ENCODE measurements around the gene HSPA12B. TPM values are rescaled to one million over a fixed set of nuclear protein-coding genes. Genes with fewer than 3 reads are reported as not detected.
A peak's percentile ranks its signal among the peaks of the same experiment; 100 is the strongest.

The HSPA12B gene
- total RNA-seq, 1 experiment from 2014 or later, result not detected

DNA sequence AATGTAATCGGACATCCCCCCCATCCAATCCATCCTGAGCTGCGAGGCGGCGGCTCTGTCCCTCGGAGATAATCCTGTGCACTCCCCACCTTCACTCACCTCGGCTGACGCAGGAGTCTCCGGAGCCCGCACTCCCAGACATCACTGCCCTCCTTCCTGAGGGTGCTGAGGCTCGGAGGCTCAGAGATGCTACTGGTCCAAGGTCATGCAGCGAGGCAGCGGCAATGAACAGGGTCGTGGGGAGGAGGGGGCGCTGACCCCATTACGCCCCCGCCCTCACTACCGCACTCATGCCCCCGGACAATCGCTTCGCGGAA lies 34.6 kb downstream of the HSPA12B start:
- Histone ChIP-seq H3K36me3 (ENCODE audit: control insufficient read depth, insufficient read depth, low read length) (no peaks in the 10 kb centered on the region), H3K4me3 (ENCODE audit: low read depth, low read length) (peak overlapping the region; percentile 91), H3K4me1 (peaks cover 11% of the 10 kb centered on the region), H3K27me3 (replicated peaks; ENCODE audit: control insufficient read depth, insufficient read depth, low read length) (no peaks in the 10 kb centered on the region), H3K9me3 (no peaks in the 10 kb centered on the region)
- Mint-ChIP-seq H3K4me1 (ENCODE audit: low read depth, unreplicated experiment) (peaks cover 7% of the 10 kb centered on the region), H3K27ac (ENCODE audit: unreplicated experiment) (peak overlapping the region; percentile 70), H3K9me3 (ENCODE audit: unreplicated experiment) (no peaks in the 10 kb centered on the region), H3K27me3 (ENCODE audit: insufficient read depth, unreplicated experiment) (no peaks in the 10 kb centered on the region), H3K36me3 (ENCODE audit: insufficient read depth, unreplicated experiment) (peaks cover 8% of the 10 kb centered on the region), H3K4me3 (ENCODE audit: unreplicated experiment) (peak overlapping the region; percentile 90)
- no peak for DNase-seq
- CTCF ChIA-PET, result interaction anchor here (0.8 to 3.8 kb wide), 13 partner anchors 10 to 408 kb away, joined by 3 to 49 read pairs (median 9); partner anchors contain the start of genes CENPB and SPEF1
- POLR2A ChIA-PET, result interaction anchor here (0.5 to 1.6 kb wide), 7 partner anchors 13 to 90 kb away, joined by 3 to 10 read pairs (median 5); partner anchors contain the start of genes CENPB and SPEF1
- intact Hi-C loops (cut with micrococcal nuclease; ENCODE audit: unreplicated experiment), result no loop called here
- BruUV-seq (replicated peaks), result TSS peak; percentile 59
- TF ChIP-seq, protein P1, sequence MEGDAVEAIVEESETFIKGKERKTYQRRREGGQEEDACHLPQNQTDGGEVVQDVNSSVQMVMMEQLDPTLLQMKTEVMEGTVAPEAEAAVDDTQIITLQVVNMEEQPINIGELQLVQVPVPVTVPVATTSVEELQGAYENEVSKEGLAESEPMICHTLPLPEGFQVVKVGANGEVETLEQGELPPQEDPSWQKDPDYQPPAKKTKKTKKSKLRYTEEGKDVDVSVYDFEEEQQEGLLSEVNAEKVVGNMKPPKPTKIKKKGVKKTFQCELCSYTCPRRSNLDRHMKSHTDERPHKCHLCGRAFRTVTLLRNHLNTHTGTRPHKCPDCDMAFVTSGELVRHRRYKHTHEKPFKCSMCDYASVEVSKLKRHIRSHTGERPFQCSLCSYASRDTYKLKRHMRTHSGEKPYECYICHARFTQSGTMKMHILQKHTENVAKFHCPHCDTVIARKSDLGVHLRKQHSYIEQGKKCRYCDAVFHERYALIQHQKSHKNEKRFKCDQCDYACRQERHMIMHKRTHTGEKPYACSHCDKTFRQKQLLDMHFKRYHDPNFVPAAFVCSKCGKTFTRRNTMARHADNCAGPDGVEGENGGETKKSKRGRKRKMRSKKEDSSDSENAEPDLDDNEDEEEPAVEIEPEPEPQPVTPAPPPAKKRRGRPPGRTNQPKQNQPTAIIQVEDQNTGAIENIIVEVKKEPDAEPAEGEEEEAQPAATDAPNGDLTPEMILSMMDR (IDR thresholded peaks at IDR 0.05; ENCODE audit: insufficient read depth in 1 of 2, low read depth in 1 of 2, low read length in 1 of 2, severe bottlenecking in 1 of 2, unreplicated experiment in 1 of 2), result no peak

DNA sequence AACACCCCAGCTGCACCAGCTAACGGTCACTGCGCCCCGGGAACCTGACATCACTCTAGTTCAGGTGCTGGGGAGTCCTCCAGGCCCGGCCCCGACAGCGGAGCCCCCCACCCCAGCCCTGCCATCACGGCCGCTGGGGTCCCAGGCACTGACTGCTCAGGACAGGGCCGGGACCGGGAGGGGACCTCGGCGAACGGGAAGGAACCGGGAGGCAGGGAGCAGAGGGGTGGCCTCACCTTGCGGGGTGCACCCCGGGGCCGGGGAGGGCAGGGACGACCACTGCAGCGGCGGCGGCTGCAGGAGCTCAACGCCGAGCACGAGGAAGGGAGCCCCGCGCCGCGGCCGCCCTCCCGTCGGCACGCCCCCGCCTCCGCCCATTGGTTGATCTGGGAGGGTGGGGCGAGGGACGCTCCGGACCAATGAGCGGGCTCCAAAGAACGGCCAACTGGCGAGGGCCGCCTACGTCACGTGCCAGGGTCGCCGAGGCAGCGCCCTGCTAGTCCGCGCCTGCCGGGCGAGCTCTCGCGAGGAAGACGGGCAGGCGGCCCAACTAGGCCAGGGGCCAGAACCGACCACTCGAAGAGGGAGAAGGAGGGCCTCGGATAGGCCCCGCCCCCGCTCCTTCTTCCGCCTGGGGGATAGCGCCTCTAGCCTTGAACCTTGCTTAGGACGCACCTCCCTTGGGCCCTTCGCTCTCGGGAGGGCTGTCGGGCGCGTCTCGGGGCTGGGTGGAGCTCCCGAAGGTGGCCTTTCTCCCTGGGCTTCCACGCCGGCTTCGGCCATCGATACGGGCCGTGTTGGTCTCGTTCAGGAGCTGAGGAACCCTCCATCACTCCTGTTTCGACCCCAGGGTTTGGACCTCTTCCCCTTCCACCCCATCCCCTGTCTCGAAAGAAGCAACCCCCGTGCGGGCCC lies 35.2 kb downstream of the HSPA12B start, which contains the start of gene ADISSP:
Gene ADISSP (minus strand): TSS at position 327 of the 915 bp plus-strand sequence. CDS start 7,653 bp downstream, outside the sequence.
- Histone ChIP-seq H3K27me3 (replicated peaks; ENCODE audit: control insufficient read depth, insufficient read depth, low read length) (no peaks in the 10 kb centered on the region), H3K9me3 (no peaks in the 10 kb centered on the region), H3K36me3 (ENCODE audit: control insufficient read depth, insufficient read depth, low read length) (no peaks in the 10 kb centered on the region), H3K4me1 (peaks cover 11% of the 10 kb centered on the region), H3K4me3 (ENCODE audit: low read depth, low read length) (peak within 1 kb of the TSS; percentile 91)
- intact Hi-C loops (cut with micrococcal nuclease; ENCODE audit: unreplicated experiment), result loop anchor here (1.0 to 2.0 kb wide), 4 partner anchors 14 to 91 kb away; partner anchors contain the start of gene SPEF1
- ChIA-PET CTCF (interaction anchor here (0.7 to 3.8 kb wide), 21 partner anchors 11 to 409 kb away, joined by 3 to 49 read pairs (median 9); partner anchors contain the start of genes AP5S1, CENPB and SPEF1), POLR2A (interaction anchor here (0.5 to 1.9 kb wide), 10 partner anchors 13 to 91 kb away, joined by 3 to 11 read pairs (median 5); partner anchors contain the start of genes AP5S1, CDC25B, CENPB and SPEF1)
- TF ChIP-seq, protein P1 (IDR thresholded peaks at IDR 0.05; ENCODE audit: insufficient read depth in 1 of 2, low read depth in 1 of 2, low read length in 1 of 2, severe bottlenecking in 1 of 2, unreplicated experiment in 1 of 2), result peak in 1 of 2 experiments; percentile 29
- no TSS peak for BruUV-seq (replicated peaks)
- Mint-ChIP-seq H3K4me1 (ENCODE audit: low read depth, unreplicated experiment) (peaks cover 7% of the 10 kb centered on the region), H3K27me3 (ENCODE audit: insufficient read depth, unreplicated experiment) (no peaks in the 10 kb centered on the region), H3K36me3 (ENCODE audit: insufficient read depth, unreplicated experiment) (peaks cover 8% of the 10 kb centered on the region), H3K9me3 (ENCODE audit: unreplicated experiment) (no peaks in the 10 kb centered on the region), H3K27ac (ENCODE audit: unreplicated experiment) (peak within 1 kb of the TSS; percentile 90), H3K4me3 (ENCODE audit: unreplicated experiment) (peak within 1 kb of the TSS; percentile 90)
- DNase-seq, result peak; percentile 99

Data from Caco-2 (cell line).